HEK293 (cell line): Measurements from ENCODE around the gene DZIP1.

Experiments
- CTCF ChIA-PET: fragments of 350-600 bp; formaldehyde crosslinking; extraction: SDS; loops from one replicate; lab custom pipeline; 2021; ENCODE audit warnings: antibody characterized with exemption; lab: Yijun Ruan, JAX
- POLR2A ChIA-PET: fragments of 300-600 bp; formaldehyde crosslinking; extraction: SDS; loops from one replicate; lab custom pipeline; 2020; ENCODE audit warnings: antibody characterized with exemption, inconsistent platforms; lab: Yijun Ruan, JAX
- H3K27ac ChIP-seq: fragments of 200-500 bp; sonication (Bioruptor generic); 2 replicates; pipeline ENCODE4 v1.5.1; 2014; ENCODE audit warnings: low read depth, low read length, control low read depth, inconsistent platforms; ENCODE audit errors: extremely low read depth
- H3K36me3 ChIP-seq, 2 experiments: fragments of 200-500 bp in 1 of 2; sonication (Bioruptor generic) in 1 of 2; 1 replicate in 1 of 2; 2 replicates in 1 of 2; pipeline ENCODE4 v1.5.1; 2014 to 2017; ENCODE audit warnings: inconsistent platforms in 2 of 2, low read length in 2 of 2; ENCODE audit not compliant: control insufficient read depth in 2 of 2, insufficient read depth in 1 of 2
- H3K4me1 ChIP-seq: fragments of 200-500 bp; sonication (Bioruptor generic); 2 replicates; pipeline ENCODE4 v1.5.1; 2014; ENCODE audit warnings: mild to moderate bottlenecking, low read length, inconsistent platforms; ENCODE audit not compliant: control insufficient read depth, insufficient read depth
- H3K4me3 ChIP-seq: 2 replicates; pipeline ENCODE4 v1.5.1; 2011; ENCODE audit warnings: low read depth, mild to moderate bottlenecking, control low read depth, low read length, moderate library complexity
- H3K9me3 ChIP-seq: fragments of 200-500 bp; sonication (Bioruptor generic); 2 replicates; pipeline ENCODE4 v1.5.1; 2014; ENCODE audit warnings: low read depth, low read length, inconsistent platforms; ENCODE audit not compliant: control insufficient read depth, insufficient read depth
- BCL11A ChIP-seq: fragments of 450-650 bp; formaldehyde crosslinking; IDR thresholded peaks from 2 replicates; pipeline ENCODE4 v1.5.1; 2016; ENCODE audit warnings: low read depth, missing biosample characterization, missing genetic modification characterization
- BCL6B ChIP-seq: fragments of 450-650 bp; formaldehyde crosslinking; IDR thresholded peaks from 2 replicates; pipeline ENCODE4 v1.5.1; 2017; ENCODE audit warnings: missing biosample characterization, missing genetic modification characterization
- GLIS2 ChIP-seq: fragments of 450-650 bp; formaldehyde crosslinking; IDR thresholded peaks from 2 replicates; pipeline ENCODE4 v1.5.1; 2016; ENCODE audit warnings: missing biosample characterization, missing genetic modification characterization
- HOXA7 ChIP-seq: sonication (generic); formaldehyde crosslinking; IDR thresholded peaks from 2 replicates; pipeline ENCODE4 v1.8.1; 2022; ENCODE audit warnings: missing genetic modification reagents, borderline replicate concordance
- HOXC10 ChIP-seq: sonication (generic); formaldehyde crosslinking; IDR thresholded peaks from 2 replicates; pipeline ENCODE4 v1.8.1; 2023; ENCODE audit warnings: mild to moderate bottlenecking, missing genetic modification reagents
- KLF1 ChIP-seq: fragments of 450-650 bp; formaldehyde crosslinking; IDR thresholded peaks from 2 replicates; pipeline ENCODE4 v1.5.1; 2016; ENCODE audit warnings: missing biosample characterization, missing genetic modification characterization
- KLF10 ChIP-seq: fragments of 450-650 bp; IDR thresholded peaks from 2 replicates; pipeline ENCODE4 v1.5.1; 2018; ENCODE audit warnings: missing biosample characterization, mild to moderate bottlenecking, missing genetic modification characterization
- OSR2 ChIP-seq: fragments of 450-650 bp; formaldehyde crosslinking; IDR thresholded peaks from 2 replicates; pipeline ENCODE4 v1.5.1; 2016; ENCODE audit warnings: missing biosample characterization, missing genetic modification characterization
- PBX3 ChIP-seq: sonication (generic); formaldehyde crosslinking; IDR thresholded peaks from 2 replicates; pipeline ENCODE4 v1.8.1; 2022; ENCODE audit warnings: mild to moderate bottlenecking, moderate library complexity, missing genetic modification reagents
- SCRT2 ChIP-seq: fragments of 450-650 bp; formaldehyde crosslinking; IDR thresholded peaks from 2 replicates; pipeline ENCODE4 v1.5.1; 2016; ENCODE audit warnings: missing biosample characterization, missing genetic modification characterization
- SETDB1 ChIP-seq: IDR thresholded peaks from one replicate; pipeline ENCODE4 v1.6.1; 2017; ENCODE audit warnings: mild to moderate bottlenecking, low read length, moderate library complexity, mixed read lengths; ENCODE audit not compliant: insufficient read length
- WT1 ChIP-seq: fragments of 450-650 bp; formaldehyde crosslinking; IDR thresholded peaks from 2 replicates; pipeline ENCODE4 v1.5.1; 2016; ENCODE audit warnings: missing biosample characterization, missing genetic modification characterization
- YY1 ChIP-seq: fragments of 450-650 bp; formaldehyde crosslinking; IDR thresholded peaks from 2 replicates; pipeline ENCODE4 v1.5.1; 2018; ENCODE audit warnings: missing biosample characterization, missing genetic modification characterization
- ZBTB1 ChIP-seq: fragments of 450-650 bp; formaldehyde crosslinking; IDR thresholded peaks from 2 replicates; pipeline ENCODE4 v1.5.1; 2016; ENCODE audit warnings: missing biosample characterization, missing genetic modification characterization
- ZNF138 ChIP-seq: fragments of 450-650 bp; formaldehyde crosslinking; IDR thresholded peaks from 2 replicates; pipeline ENCODE4 v1.5.1; 2016; ENCODE audit warnings: missing biosample characterization, missing genetic modification characterization, borderline replicate concordance
- ZNF157 ChIP-seq: fragments of 450-650 bp; formaldehyde crosslinking; IDR thresholded peaks from 2 replicates; pipeline ENCODE4 v1.5.1; 2016; ENCODE audit warnings: missing biosample characterization, missing genetic modification characterization
- ZNF214 ChIP-seq: fragments of 450-650 bp; formaldehyde crosslinking; IDR thresholded peaks from 2 replicates; pipeline ENCODE4 v1.5.1; 2017; ENCODE audit warnings: missing biosample characterization, mild to moderate bottlenecking, missing genetic modification characterization, borderline replicate concordance
- ZNF341 ChIP-seq: fragments of 450-650 bp; formaldehyde crosslinking; IDR thresholded peaks from 2 replicates; pipeline ENCODE4; 2016; ENCODE audit warnings: low read depth, missing biosample characterization, missing genetic modification characterization
- ZNF473 ChIP-seq: fragments of 450-650 bp; formaldehyde crosslinking; IDR thresholded peaks from 2 replicates; pipeline ENCODE4 v1.5.1; 2017; ENCODE audit warnings: missing biosample characterization, missing genetic modification characterization
- ZNF510 ChIP-seq: fragments of 450-650 bp; formaldehyde crosslinking; IDR thresholded peaks from 2 replicates; pipeline ENCODE4 v1.5.1; 2018; ENCODE audit warnings: mild to moderate bottlenecking, missing genetic modification characterization, missing biosample characterization; ENCODE audit not compliant: insufficient replicate concordance
- ZNF530 ChIP-seq: fragments of 450-650 bp; formaldehyde crosslinking; IDR thresholded peaks from 2 replicates; pipeline ENCODE4 v1.5.1; 2016; ENCODE audit warnings: low read depth, missing biosample characterization, missing genetic modification characterization
- ZNF585B ChIP-seq: fragments of 450-650 bp; formaldehyde crosslinking; IDR thresholded peaks from 2 replicates; pipeline ENCODE4 v1.5.1; 2016; ENCODE audit warnings: missing biosample characterization, missing genetic modification characterization
- ZNF624 ChIP-seq: fragments of 450-650 bp; formaldehyde crosslinking; IDR thresholded peaks from 2 replicates; pipeline ENCODE4 v1.5.1; 2017; ENCODE audit warnings: missing biosample characterization, missing genetic modification characterization
- ZNF626 ChIP-seq: fragments of 450-650 bp; sonication (Bioruptor Pico); formaldehyde crosslinking; IDR thresholded peaks from 2 replicates; pipeline ENCODE4 v1.5.1; 2018; ENCODE audit warnings: missing biosample characterization, missing genetic modification characterization, inconsistent platforms
- ZNF664 ChIP-seq: fragments of 450-650 bp; formaldehyde crosslinking; IDR thresholded peaks from 2 replicates; pipeline ENCODE4 v1.5.1; 2016; ENCODE audit warnings: missing biosample characterization, missing genetic modification characterization
- ZNF677 ChIP-seq: fragments of 450-650 bp; IDR thresholded peaks from 2 replicates; pipeline ENCODE4 v1.5.0; 2018; ENCODE audit warnings: missing biosample characterization, mild to moderate bottlenecking, missing genetic modification characterization, moderate library complexity
- ZNF747 ChIP-seq: fragments of 450-650 bp; formaldehyde crosslinking; IDR thresholded peaks from 2 replicates; pipeline ENCODE4 v1.5.1; 2016; ENCODE audit warnings: missing biosample characterization, missing genetic modification characterization
- ZNF76 ChIP-seq: fragments of 450-650 bp; formaldehyde crosslinking; IDR thresholded peaks from 2 replicates; pipeline ENCODE4; 2016; ENCODE audit warnings: low read depth, missing biosample characterization, missing genetic modification characterization, borderline replicate concordance
- ZXDB ChIP-seq: fragments of 450-650 bp; formaldehyde crosslinking; IDR thresholded peaks from 2 replicates; pipeline ENCODE4 v1.5.1; 2016; ENCODE audit warnings: missing biosample characterization, missing genetic modification characterization

DZIP1 gene

DNA sequence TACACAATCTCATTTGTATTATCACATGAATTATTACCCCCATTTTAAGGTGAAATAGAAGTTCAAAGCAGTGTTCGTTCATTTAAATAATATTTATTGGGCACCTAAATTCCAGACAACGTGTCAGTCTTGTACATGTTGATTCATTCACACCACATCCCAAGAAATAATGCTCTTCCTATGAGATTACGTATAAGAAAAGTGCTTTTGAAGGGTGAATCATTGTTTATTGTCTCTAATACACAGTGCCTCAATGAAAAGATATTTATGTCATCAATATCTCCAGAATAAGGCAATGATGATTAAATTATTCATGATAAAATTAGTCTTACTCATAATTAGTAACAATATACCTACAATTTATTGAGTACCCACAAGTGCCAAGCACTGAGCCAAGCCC, 56.4 kb downstream of the DZIP1 start (continued):
- TF ChIP-seq PBX3 (CRISPR knock-in tag) = no peak

DNA sequence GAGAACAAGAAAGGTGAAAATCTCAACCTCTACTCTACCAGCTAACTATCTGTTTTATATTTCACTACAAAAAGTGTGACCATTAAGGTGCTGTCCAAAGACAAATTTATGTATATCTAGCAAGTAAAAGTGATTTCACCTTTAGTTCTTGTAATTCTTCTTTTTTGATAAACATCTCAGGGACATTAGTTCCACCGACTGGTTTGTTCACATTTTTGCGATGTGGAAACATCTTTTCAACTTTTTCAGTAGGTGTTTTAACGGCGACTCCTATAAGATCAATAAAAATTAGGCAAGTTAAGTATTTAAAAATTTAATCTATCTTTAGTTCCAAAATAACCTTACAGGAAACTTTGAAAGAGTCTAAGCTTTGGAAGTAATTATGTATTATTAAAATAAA, 58.6 kb downstream of the DZIP1 start:
- CTCF ChIA-PET = no interaction called here
- POLR2A ChIA-PET = no interaction called here
- Histone ChIP-seq H3K9me3 (no peaks in the 10 kb centered on the region), H3K4me3 (no peak overlapping the region), H3K36me3 (peaks cover 48 to 75% of the 10 kb centered on the region in 2 experiments), H3K27ac (no peak overlapping the region), H3K4me1 (no peaks in the 10 kb centered on the region)
- TF ChIP-seq ZNF747 (tag by site-specific recombination) = no peak
- no peak for TF ChIP-seq ZNF473 (tag by site-specific recombination)
- TF ChIP-seq ZNF157 (tag by site-specific recombination) = no peak
- no peak for TF ChIP-seq GLIS2 (tag by site-specific recombination)
- no peak for TF ChIP-seq KLF1 (tag by site-specific recombination)
- TF ChIP-seq ZNF585B (tag by site-specific recombination) = no peak
- TF ChIP-seq KLF10 (tag by site-specific recombination) = no peak
- no peak for TF ChIP-seq ZNF341
- TF ChIP-seq SCRT2 (tag by site-specific recombination) = no peak
- no peak for TF ChIP-seq ZNF530 (tag by site-specific recombination)
- TF ChIP-seq ZBTB1 = no peak
- TF ChIP-seq YY1 (tag by site-specific recombination) = no peak
- TF ChIP-seq WT1 = no peak
- TF ChIP-seq ZNF510 = no peak

GRCh38 chr13:95579303-95579702, 65.2 kb downstream of the DZIP1 start:
- ChIA-PET CTCF (no interaction called here), POLR2A (no interaction called here)
- H3K4me1 ChIP-seq = no peaks in the 10 kb centered on the region
- peaks cover 31 to 67% of the 10 kb centered on the region in 2 experiments for H3K36me3 ChIP-seq
- H3K4me3 ChIP-seq = no peak overlapping the region
- no peak overlapping the region for H3K27ac ChIP-seq
- no peak for TF ChIP-seq BCL6B
- TF ChIP-seq ZNF677 (tag by site-specific recombination) = no peak
- no peak for TF ChIP-seq ZNF624 (tag by site-specific recombination)
- TF ChIP-seq ZNF138 = no peak
- TF ChIP-seq SETDB1 = no peak
- no peak for TF ChIP-seq HOXA7 (CRISPR knock-in tag)
- TF ChIP-seq ZNF626 (tag by site-specific recombination) = no peak
- TF ChIP-seq ZNF76 (tag by site-specific recombination) = no peak
- TF ChIP-seq ZNF214 = no peak
- TF ChIP-seq ZXDB (tag by site-specific recombination) = no peak
- TF ChIP-seq ZNF664 = no peak
- TF ChIP-seq OSR2 (tag by site-specific recombination) = no peak
- TF ChIP-seq HOXC10 (CRISPR knock-in tag) = no peak
- TF ChIP-seq BCL11A = no peak
- no peaks in the 10 kb centered on the region for H3K9me3 ChIP-seq
